ENCODE data around the gene SCMH1.

SCMH1 gene

DNA sequence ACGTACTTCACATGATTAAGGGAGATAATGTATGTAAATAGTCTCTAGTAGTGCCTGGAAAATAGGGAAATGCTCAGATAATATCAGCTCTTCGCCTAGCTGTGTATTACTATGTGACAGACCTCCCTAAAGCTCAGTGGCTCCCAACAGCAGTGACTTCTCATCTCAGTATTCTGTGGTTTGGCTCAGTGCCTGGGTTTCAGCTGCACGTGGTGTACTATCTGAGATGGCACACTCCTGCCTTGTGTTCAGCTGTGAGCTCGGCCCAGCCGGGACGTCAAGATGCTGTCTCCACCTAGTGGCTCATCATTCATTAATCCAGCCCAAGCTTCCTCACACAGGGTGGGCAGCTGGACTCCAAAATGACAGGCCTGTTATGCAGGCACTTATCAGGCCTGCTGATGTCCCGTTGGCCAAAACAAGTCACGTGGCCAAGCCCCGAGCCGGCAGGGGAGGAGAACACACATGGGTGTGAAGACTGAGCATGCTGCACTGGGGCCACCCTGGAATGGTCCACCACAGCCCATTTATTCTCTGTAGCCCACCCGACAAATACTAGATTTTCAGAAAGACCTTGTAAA, 238.4 kb downstream of the SCMH1 start:
- peak; percentile 93 for DNase-seq (ENCODE audit: low spot score)

DNA sequence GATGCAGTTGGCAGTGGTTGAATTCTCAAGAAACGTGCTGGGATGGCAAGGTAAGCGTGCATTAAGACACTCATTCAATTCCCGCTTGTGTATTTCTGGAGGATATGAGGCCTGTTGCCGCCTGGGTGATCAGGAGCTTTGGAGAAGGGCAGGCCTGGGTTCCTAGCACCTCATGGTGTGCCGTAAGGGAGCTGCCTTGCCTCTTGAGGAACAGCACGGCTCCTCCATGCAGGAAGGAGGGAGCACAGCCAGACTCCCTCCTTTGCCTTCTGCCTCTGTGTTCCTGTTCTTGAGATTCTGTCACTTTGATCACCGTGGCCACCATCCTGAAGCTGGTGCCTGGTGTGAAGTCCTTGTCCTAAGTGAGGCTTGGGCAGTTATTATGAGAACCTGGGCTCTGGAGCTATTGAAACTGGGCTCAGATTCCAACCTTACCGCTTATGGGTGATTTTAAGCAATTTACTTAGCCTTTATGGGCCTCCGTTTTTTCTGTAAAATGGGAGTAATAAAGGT, 238.9 kb downstream of the SCMH1 start:
- no peak for DNase-seq (ENCODE audit: low spot score)

DNA sequence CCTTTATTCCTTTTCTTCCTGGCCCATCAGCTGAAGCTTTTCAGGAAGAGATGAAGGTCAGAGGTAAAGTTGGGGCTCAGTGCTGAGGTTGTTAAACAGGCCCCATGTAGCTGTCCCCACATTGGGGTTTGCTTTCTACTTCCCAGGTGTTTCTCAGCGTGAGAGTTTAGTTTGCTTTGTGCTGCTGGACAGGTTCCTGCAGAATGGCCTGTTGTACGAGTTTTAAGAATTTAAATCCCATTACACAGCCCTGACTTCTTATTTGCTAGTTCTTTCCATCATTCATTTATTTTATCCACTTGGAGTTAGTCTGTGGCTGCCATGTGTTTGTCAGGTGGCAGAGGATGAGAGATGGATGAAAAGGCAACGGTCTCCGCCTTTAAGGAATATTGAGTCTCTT, 243.4 kb downstream of the SCMH1 start:
- DNase-seq (ENCODE audit: low spot score): no peak

GRCh38 chr1:40997096-40997495, 245.0 kb downstream of the SCMH1 start:
- no peak for DNase-seq (ENCODE audit: low spot score)

- no peak for DNase-seq (ENCODE audit: low spot score)
Observed at GRCh38 chr1:40989066-40989465, 253.0 kb downstream of the SCMH1 start.

DNA sequence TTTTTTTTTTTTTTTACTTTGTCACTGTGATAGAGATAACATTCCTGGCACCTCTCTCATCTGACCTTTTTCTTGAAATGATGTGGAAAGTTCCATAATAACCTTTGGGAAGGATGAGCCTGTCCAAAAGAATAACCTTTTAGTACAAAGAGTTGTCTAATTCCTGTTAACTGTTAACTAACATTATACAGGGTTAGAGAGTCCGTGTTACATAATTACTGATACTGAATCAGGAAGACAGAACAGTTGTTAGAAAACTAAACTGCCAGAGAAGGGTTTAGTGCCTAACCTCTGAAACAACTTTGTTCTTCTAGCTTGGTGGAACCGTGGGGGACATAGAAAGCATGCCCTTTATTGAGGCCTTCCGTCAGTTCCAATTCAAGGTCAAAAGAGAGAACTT, 253.8 kb downstream of the SCMH1 start:
- DNase-seq (ENCODE audit: low spot score): no peak

GRCh38 chr1:40987439-40988276, 254.4 kb downstream of the SCMH1 start:
- DNase-seq (ENCODE audit: low spot score): no peak

DNA sequence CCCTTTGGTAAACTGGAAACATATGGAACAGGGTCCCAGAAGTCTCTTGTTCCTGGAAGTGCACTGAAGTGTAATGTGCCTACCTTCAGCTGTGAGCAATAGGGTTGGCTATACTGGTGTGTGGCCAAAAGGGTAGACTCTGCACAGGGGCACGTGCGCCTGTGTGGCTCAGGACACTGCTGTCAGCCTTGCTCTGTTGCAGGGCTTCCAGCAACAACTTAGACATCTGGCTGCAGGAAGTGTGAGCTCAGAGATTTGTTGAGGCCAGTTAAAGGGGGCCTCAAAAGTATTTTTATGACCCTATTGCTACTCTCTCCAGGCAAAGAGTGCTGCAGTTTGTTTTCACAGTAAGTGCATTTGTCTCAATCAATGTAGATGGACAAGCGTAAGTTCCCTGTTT, 255.2 kb downstream of the SCMH1 start:
- no peak for DNase-seq (ENCODE audit: low spot score)

DNA sequence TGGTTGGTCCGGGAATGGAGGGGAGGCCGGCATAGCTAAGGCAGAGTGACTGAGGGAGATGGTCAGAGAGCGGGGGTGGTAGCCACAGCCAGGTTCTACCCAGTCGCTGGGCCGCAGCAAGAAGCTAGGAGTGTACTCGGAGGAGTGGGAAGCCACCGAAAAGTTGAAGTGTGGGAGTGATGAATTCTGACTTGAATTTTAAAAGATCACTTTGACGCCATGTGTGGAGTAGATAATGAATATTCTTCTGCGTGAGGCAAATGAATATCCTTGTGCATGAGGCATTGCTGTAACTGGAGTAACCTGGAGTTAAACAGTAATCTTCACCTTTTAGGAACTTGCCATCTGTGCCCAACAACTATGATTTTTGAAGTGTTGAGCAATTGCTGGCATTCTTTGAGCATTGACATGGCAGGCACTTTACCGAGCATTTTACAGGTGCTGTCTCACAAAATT, 255.8 kb downstream of the SCMH1 start:
- DNase-seq (ENCODE audit: low spot score): no peak

GRCh38 chr1:40985875-40986274, 256.2 kb downstream of the SCMH1 start:
- no peak for DNase-seq (ENCODE audit: low spot score)

- DNase-seq (ENCODE audit: low spot score): no peak
Observed at GRCh38 chr1:40985161-40985560, 256.9 kb downstream of the SCMH1 start.

DNA sequence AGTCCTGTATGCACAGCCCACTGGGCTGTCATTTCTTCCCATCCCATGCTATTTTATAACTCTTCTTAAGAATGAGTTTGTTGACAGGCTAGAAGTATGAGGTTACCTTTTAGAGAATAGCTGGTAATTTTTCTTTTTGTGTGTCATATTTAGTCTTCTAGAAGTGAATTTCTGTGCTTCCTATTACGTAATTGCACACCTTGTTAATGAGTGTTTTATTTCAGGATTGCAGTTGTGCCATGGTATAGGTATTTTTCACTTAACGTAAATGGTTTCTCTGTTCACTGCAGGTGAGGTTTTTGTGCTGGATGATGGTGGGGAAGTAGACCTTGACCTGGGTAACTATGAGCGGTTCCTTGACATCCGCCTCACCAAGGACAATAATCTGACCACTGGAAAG, 257.6 kb downstream of the SCMH1 start:
- no peak for DNase-seq (ENCODE audit: low spot score)

GRCh38 chr1:40984066-40984465, 258.0 kb downstream of the SCMH1 start:
- DNase-seq (ENCODE audit: low spot score): no peak

- DNase-seq (ENCODE audit: low spot score): no peak
Observed at GRCh38 chr1:40983286-40983685, 258.8 kb downstream of the SCMH1 start.

- DNase-seq (ENCODE audit: low spot score): no peak
Observed at GRCh38 chr1:40982721-40983120, 259.4 kb downstream of the SCMH1 start.

GRCh38 chr1:40981691-40982448, 260.2 kb downstream of the SCMH1 start:
- no peak for DNase-seq (ENCODE audit: low spot score)

DNA sequence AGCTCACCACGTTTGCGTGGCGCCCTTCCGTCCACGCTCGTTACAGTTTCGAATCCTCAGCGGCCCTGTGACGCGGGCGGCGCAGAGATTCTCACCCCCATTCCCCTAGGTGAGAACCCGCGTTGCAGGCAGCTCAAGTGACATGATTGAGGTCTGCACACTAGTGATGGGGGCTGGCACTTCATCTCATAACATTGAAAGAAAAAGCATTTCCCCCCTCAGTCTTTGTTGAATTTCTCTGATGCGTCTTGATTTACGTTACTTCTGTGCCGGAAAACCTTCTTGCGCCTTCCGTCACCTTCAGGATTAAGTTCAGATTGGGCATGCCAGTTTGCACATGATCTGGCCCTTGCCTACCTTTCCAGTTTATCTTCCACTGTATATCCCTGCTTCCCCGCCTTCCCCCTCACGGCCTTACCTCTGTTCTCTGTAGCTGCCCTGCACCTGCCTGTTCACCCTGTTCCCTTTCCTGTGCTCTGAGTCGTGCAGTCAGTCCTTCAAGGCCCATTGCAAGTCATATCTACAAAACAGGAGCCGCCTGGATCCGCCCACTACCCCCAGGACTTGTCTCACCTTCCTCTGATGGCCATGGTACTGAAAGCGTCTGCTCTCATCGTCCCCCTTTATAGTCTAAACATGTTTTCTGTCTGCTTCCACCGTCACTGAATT, 261.5 kb downstream of the SCMH1 start:
- peak; percentile 28 for DNase-seq (ENCODE audit: low spot score)

DNA sequence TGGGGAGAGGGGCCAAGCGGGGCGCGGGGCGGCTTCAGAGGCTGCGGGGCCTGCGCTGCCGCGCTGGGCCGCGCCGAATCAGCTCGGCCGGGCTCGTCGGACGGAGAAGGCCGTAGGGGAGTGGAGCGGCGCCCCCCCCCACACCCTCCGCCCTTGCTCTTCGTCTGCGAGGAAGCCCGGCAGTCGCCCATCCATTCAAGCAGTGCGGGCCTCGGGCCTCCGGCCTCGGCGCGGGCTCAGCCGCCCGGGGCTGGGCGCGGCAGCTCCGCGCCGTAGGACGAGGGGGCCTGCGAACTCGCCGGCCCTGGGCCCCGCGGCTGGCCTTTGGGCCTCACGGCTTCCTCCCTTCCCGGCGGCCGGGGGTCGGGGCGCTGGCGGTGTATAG, 262.0 kb downstream of the SCMH1 start:
- DNase-seq (ENCODE audit: low spot score): no peak

DNA sequence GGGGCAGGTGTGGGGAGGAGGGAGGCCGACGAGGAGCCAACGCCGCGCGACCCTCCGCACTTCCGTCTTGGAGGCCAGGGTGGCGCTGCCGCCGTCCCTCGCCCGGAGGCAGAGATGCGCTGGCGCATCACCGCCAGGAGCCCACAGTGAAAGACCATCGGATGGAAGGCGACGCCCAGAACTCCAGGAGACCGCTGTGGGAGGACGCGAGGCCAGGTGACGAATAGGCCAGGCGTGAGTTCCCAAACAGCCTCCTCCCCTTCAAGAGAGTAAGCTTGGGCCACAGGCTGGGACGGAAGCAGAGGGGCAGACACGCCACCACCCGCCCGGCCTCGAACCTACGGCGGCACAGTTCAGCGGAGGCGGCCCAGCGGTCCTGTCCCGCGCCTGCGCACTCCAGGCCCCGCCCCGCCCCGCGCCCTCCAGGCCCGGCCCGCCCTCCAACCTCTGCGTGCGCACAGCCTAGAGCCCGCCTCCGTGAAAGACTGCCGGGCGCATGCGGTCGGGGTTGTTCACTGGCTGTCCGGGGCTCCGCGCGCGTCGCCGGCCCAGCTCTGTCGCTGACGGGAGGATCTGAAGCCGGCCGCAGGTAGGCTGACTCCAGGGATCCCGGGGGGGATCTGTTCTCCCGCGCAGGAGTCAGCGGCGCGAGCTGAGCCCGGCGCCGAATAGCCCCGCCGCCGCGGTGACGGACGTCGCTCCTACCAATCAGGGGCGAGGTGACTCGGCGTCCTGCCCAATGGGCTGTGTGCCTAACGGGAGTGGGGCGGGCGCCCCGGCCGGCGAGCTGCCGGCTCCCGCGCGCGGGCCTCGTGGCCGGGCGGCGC, 262.7 kb downstream of the SCMH1 start, which contains the start of gene CTPS1:
TSS of gene CTPS1 (plus strand) at position 456 of the 827 bp plus-strand sequence. CDS start 3,595 bp downstream, outside the sequence.
- DNase-seq (ENCODE audit: low spot score): peak; percentile 99

DNA sequence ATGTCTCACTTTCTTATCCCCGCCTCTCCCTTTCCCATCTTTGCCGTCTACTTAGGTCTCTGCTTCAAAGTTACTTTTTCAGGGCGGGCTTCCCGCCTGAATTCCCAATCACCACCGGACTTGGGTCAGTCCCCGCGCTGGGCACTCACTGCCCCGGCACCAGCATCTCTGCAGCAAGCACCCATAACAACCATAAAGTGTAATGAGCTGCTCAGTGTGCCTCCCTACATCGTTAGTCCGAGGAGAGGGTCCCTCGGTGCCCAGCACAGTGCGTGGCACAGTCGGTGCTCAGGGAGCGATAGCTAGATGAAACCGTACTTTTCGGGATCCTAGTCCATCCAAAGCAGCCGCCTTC, 263.2 kb downstream of the SCMH1 start:
- DNase-seq (ENCODE audit: low spot score): no peak

GRCh38 chr1:40977716-40978115, 264.4 kb downstream of the SCMH1 start:
- peak; percentile 34 for DNase-seq (ENCODE audit: low spot score)

All from AG08396 (cell line).